Fibroblast of lung (primary cell): ENCODE results near the gene ADGRA3.

Experiments
- CTCF ChIP-seq, 2 donors: IDR thresholded peaks in 1 of 2; conservative IDR thresholded peaks in 1 of 2; 1 replicate in 1 of 2; 2 replicates in 1 of 2; pipeline ENCODE4 v1.5.1; 2011 to 2012; ENCODE audit warnings: low read length in 2 of 2, control low read depth in 1 of 2, inconsistent platforms in 1 of 2, low read depth in 1 of 2, mild to moderate bottlenecking in 1 of 2
- EZH2 ChIP-seq: IDR thresholded peaks from 2 replicates; pipeline ENCODE4 v1.5.1; 2012; ENCODE audit warnings: low read length, control low read depth, mild to moderate bottlenecking; ENCODE audit errors: missing control alignments

DNA sequence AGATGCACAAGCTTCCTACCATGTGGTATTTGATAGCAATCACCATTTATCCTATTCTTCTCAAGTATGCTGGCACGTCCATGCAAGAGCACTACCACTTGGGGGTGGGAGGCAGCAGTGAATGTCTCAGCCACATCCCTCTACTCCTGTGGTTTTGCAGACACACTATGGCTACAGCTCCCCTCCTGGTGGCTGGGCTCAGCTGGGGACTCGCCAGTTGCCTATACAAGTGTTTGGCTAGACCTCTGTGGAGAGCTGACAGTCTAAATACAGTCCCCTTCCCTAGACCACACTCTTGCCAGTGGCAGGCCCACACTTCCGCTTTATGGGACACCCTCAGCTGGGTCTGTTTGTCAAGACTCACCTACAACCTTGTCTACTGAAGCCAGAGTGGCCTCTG is 53.2 kb downstream of the ADGRA3 start:
- TF ChIP-seq EZH2 (no peak), CTCF (conservative IDR thresholded peaks at IDR 0.05 in 1 of 2, IDR thresholded peaks at IDR 0.05 in 1 of 2; ENCODE audit: low read depth in 1 of 2, low read length in 2 of 2) (no peak)
